ENCODE data around the gene HLA-DQB1.

HLA-DQB1 gene

GRCh38 chr6:32627831-32628230 lies 38.6 kb downstream of the HLA-DQB1 start:
- in situ Hi-C loops (cut with MboI; ENCODE audit: low sequenced_read_pairs), result no loop called here

DNA sequence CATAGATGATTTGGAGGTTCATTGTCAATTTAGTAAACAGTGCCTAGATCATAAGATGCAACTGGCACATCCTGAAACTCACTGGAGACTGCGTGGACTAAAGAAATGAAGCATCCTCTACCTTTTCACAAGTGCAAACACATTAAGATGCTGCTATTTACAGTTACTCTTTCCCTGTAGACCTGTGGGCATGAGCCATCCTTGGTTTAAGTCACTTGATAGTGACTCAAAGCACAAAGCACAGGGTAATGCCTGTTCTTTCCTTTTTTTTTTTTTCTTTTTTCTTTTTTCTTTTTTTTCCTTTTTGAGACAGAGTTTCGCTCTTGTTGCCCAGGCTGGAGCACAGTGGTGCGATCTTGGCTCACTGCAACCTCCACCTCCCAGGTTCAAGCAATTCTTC lies 39.2 kb downstream of the HLA-DQB1 start:
- in situ Hi-C loops (cut with MboI; ENCODE audit: low sequenced_read_pairs), result no loop called here

- in situ Hi-C loops (cut with MboI; ENCODE audit: low sequenced_read_pairs), result no loop called here
These were observed 41.3 kb downstream of the HLA-DQB1 start for GRCh38 chr6:32625137-32625536.

DNA sequence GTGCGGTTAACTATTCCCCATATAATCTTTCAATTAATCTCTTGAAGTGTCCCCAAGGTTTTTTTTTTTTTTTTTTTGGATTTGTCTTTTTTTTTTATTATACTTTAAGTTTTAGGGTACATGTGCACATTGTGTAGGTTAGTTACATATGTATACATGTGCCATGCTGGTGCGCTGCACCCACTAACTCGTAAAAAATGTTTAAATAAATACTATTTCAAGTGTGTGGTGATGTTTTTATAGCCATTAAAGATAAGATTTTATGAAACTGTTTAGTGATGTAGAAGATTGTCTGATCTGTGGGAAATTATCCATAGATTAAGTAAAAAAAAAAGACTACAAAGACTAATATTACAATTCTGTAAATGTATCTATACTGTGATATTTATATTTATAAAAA lies 41.9 kb downstream of the HLA-DQB1 start:
- in situ Hi-C loops (cut with MboI; ENCODE audit: low sequenced_read_pairs), result no loop called here

GRCh38 chr6:32623693-32624092 lies 42.8 kb downstream of the HLA-DQB1 start:
- in situ Hi-C loops (cut with MboI; ENCODE audit: low sequenced_read_pairs), result no loop called here

DNA sequence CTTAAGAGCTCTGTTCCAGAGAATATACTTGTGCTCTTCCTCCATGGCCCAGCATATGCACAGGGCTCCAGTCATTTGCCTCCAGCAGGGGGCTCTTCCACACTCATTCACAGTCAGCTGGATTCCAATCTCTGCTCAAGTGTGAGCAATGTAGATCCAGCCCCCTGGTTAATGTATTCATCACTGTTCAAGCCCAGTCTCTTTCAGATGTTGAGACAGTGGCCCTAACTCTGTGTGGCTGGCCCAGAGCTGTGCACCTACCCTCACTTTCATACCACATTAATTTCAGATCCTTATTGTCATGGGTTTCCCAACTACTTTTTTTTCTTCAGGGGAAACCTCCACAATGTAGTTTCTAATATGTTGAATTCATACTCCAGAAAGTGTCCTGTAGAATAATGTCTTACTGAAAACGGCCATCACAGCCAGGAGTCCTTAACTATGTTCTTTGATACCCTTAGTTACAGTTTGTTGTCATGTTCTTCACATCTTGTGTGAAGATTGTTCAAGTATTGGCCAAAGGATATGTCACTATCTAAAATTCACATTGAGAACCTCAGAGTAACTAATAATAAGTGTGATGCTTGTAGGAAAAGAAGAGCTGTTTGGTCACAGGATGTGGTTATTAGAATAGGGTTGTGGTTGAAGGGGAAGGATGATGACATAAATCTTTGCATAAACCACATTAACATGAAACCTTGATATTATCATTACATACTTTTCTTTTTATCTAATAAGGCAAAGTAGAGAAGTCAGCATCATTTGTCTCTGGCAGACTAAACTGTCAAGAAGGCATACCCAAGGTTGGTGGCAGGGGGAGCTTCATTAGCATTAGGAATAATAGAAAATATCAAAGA lies 43.7 kb downstream of the HLA-DQB1 start:
- in situ Hi-C loops (cut with MboI; ENCODE audit: low sequenced_read_pairs), result no loop called here

- in situ Hi-C loops (cut with MboI; ENCODE audit: low sequenced_read_pairs), result no loop called here
These were observed 45.1 kb downstream of the HLA-DQB1 start for GRCh38 chr6:32621372-32621771.

DNA sequence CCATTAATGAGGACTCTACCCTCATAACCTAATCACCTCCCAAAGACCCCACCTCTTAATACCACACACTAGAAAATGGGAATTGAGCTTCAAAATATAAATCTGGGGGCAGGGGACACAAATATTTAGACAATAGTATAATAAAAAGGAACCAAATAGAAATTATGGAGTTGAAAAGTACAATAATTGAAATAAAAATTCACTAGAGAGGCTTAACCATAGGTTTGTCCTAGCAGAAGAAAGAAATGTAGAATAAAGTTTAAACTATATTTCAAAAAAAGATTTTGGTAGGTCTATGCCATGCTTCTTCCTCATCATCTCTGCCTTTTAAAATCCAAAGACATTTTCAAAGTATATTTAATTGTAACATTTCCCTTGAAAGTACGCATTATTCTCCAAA lies 48.7 kb downstream of the HLA-DQB1 start:
- in situ Hi-C loops (cut with MboI; ENCODE audit: low sequenced_read_pairs), result no loop called here

DNA sequence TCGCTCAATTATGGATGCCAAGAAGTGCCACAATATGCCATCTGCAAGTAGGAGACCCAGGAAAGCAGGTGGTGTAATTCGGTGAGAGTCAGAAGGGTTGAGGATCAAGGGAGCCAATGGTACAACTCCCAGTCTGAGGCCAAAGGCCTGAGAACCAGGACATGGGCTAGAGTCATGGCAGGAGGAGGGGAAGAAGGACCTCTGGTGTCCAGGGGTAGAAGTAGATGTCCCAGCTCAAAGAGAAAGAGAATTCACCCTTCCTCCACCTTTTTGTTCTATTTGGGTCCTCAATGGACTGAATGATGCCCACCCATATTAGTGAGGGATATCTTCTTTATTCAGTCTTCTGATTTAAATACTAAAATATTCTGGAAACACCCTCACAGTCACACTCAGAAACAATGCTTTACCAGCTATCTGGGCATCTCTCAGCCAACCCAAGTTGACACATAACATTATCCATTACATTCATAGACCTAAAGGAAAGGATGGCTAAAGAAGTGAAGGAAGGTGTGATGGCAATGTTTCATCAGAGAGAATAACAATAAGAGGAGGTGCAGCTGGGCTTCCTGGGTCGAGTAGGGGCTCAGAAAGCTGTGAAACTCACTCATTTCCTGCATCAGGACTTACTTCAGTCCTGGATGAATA lies 50.4 kb downstream of the HLA-DQB1 start:
- in situ Hi-C loops (cut with MboI; ENCODE audit: low sequenced_read_pairs), result no loop called here

DNA sequence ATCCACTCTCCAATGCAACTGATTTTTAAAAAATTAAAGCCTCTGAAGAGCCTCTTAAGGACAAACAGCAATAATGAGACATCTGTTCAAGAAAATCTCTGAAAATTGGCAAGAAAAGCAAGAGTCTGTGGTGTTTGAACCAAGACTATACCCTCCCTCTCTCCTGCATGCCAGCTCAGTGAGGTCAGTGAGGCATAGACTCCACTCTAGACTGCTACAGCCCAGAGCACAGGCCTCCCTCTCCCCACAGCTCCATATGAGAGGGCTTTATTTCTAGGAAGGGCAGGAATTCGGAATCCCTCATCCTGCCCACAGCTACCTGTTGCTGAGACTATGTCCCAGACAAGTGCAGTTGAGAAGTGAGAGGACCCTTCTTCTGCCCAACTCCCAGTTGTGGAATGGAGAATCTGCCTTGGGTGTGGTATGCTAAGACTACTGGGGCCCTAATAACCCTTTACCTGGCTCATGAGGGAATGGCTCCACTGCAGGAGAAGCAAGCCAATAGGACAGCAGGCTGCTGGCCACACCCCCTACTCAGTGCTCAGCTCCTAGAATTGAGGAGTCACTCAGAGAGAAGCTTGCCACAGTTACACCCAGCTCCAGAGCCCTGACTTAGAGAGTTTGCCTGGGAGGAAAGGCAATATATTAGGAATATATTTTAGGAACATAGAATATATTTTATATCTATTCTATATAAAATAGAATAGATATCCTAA lies 51.9 kb downstream of the HLA-DQB1 start:
- in situ Hi-C loops (cut with MboI; ENCODE audit: low sequenced_read_pairs), result no loop called here

DNA sequence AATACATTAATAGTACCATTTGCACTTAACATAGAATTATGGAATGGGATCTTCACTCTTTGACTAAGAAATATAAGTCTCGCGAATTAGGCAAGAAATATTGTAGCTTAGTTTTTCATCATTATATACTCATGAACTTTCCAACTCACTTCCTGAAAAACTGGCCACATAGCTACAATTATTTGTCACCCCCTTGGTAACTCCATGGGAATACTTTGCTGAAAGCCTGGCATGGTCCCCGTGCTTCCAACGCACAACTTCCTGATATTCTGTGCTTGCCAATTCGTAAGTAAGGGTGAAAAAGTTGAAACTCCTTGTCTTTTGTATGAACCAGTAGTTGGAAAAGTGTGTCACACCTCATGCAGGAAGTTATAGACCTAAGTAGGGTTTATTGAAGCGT lies 53.0 kb downstream of the HLA-DQB1 start:
- in situ Hi-C loops (cut with MboI; ENCODE audit: low sequenced_read_pairs), result no loop called here

GRCh38 chr6:32610682-32611296 lies 55.7 kb downstream of the HLA-DQB1 start:
- in situ Hi-C loops (cut with MboI; ENCODE audit: low sequenced_read_pairs), result no loop called here

DNA sequence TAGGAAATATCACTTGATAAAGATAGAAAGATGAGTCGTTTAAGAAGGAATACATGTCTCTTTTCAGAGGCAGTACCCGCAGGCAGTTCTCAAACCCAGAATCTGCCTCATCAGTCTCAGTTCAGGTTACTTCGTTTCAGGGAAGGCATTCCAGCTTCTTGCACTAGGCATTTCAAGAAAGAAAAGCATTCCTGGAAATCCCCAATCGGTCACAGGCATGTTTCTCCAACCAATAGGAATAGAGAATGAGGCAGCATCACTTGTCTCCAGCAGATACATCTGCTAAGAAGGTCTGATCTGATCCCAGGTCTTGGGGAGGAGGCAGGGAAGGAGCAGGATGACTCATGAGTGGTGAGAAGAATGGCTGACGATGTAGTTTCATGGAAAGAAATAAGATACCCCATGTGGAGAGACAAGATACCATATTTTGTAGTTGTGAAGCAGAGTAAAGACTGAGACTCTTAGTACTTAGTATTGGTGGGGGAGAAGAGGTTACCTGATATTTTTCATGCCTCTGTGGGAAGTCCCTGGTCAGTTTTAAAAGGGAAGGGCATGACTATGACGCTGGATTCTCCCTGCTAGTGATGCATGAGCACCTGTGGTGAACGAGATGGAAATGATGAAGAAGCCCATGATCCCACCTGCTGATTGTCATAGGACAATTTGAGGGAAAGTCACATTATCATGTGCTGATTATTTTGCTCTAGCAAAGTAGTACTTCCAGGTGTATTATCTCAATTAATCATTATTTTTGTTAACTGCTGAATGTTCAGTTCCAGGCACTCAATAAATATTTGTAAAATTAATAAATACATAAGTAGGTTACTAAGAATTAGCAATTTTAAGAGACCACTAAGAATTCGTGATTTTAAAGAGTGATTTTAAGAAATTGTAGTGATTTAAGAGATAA lies 56.5 kb downstream of the HLA-DQB1 start:
- in situ Hi-C loops (cut with MboI; ENCODE audit: low sequenced_read_pairs), result no loop called here

All from hTERT RPE-1 (cell line).